Measurements from ENCODE around the gene VPS13C.

DNA sequence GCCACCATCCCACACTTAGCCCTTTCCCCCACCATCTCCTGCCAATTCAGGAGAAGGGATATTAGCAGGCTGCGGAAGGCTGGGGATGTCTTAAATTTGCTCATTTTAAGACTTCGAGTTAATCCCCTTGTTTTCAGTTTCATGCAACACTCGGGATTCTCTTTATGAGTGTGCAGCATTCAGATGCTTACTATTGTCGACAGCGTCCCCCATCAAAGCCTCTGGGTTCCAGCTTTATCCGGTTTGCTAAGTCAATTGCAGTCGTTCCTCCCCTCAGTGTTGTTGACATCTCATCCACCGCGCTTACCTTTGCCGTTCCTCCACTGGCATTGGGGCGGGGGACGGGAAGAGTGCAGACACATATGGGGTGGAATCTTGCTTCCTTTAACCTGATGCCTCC is 220.2 kb downstream of the VPS13C start:
- TF ChIP-seq, protein P1, sequence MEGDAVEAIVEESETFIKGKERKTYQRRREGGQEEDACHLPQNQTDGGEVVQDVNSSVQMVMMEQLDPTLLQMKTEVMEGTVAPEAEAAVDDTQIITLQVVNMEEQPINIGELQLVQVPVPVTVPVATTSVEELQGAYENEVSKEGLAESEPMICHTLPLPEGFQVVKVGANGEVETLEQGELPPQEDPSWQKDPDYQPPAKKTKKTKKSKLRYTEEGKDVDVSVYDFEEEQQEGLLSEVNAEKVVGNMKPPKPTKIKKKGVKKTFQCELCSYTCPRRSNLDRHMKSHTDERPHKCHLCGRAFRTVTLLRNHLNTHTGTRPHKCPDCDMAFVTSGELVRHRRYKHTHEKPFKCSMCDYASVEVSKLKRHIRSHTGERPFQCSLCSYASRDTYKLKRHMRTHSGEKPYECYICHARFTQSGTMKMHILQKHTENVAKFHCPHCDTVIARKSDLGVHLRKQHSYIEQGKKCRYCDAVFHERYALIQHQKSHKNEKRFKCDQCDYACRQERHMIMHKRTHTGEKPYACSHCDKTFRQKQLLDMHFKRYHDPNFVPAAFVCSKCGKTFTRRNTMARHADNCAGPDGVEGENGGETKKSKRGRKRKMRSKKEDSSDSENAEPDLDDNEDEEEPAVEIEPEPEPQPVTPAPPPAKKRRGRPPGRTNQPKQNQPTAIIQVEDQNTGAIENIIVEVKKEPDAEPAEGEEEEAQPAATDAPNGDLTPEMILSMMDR (IDR thresholded peaks at IDR 0.05; ENCODE audit: low read depth, low read length, poor library complexity, severe bottlenecking): no peak
- no peak for TF ChIP-seq EZH2phosphoT487 (IDR thresholded peaks at IDR 0.05; ENCODE audit: borderline replicate concordance, low read length)
